AG09319 (cell line): ENCODE measurements around the gene HDAC4.

ENCODE experiments used
- DNase-seq: peaks from one replicate; pipeline ENCODE4 v3.0.0-alpha.2; 2010; ENCODE audit warnings: low read depth; ENCODE audit errors: extremely low read depth
- CTCF ChIP-seq: IDR thresholded peaks from 2 replicates; pipeline ENCODE4 v1.5.1; 2011; ENCODE audit warnings: low read depth, mild to moderate bottlenecking, inconsistent platforms, low read length, moderate library complexity

HDAC4 gene

GRCh38 chr2:239111401-239112100, 289.3 kb downstream of the HDAC4 start:
- no peak for DNase-seq
- no peak for TF ChIP-seq CTCF

GRCh38 chr2:239110595-239111048, 290.2 kb downstream of the HDAC4 start:
- TF ChIP-seq CTCF, result no peak
- no peak for DNase-seq

GRCh38 chr2:239109928-239110545, 290.8 kb downstream of the HDAC4 start:
- no peak for TF ChIP-seq CTCF
- DNase-seq, result no peak

- no peak for TF ChIP-seq CTCF
- DNase-seq, result no peak
Measured at GRCh38 chr2:239109041-239109927, 291.5 kb downstream of the HDAC4 start.

- no peak for TF ChIP-seq CTCF
- no peak for DNase-seq
Measured at GRCh38 chr2:239108459-239108858, 292.4 kb downstream of the HDAC4 start.

- no peak for TF ChIP-seq CTCF
- DNase-seq, result no peak
Measured at GRCh38 chr2:239107936-239108335, 292.9 kb downstream of the HDAC4 start.

- TF ChIP-seq CTCF, result no peak
- no peak for DNase-seq
Measured at GRCh38 chr2:239106966-239107365, 293.9 kb downstream of the HDAC4 start.
